DMS53 treated with DMSO at 0.1 percent for 48 hours (cell line): ENCODE measurements around the gene PARD6B.
"Not testable (repeated sequence)": the region's sequence is repeated elsewhere in the genome, so short reads cannot be mapped to it uniquely, and the experiment has no call there.

Experiments
- DNase-seq: peaks from one replicate; lab custom pipeline; 2025; ENCODE audit not compliant: unreplicated experiment; lab: John Stamatoyannopoulos, UW

Gene PARD6B

DNA sequence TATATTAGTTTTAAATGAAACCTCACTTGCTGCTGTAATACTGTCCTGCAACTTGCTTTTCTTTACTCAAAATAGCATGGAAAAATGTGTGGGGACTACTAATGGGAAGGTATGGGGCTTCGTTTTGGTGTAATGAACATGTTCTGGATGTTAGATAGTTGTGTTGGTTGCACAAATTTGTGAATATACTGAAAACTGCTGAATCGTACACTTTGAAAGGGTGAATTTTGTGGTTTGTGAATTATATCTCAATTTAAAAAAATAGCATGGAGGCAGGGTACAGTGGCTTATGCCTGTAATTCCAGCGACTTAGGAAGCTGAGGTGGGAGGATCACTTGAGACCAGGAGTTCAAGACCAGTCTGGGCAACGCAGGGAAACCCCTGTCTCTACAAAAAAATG lies 65.8 kb downstream of the PARD6B start:
- no peak for DNase-seq

DNA sequence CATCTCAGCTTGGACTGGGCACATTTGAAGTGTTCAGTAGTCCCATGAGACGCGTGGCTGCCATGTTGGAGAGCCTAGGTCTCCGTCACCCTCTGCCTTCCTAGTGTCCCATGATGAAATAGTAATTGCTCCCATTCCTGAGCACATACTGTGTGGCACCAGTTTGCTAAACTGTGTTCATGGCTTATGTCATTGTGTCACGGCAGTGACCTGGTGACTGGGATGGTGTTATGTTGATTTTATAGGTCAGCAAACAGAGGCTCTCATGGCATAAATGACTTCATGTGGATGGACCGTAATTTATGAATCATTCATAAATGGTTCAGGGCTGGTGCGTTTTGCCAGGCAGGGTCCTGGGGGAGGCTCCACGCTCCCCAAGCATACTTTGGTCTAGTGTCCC lies 67.3 kb downstream of the PARD6B start:
- no peak for DNase-seq

DNA sequence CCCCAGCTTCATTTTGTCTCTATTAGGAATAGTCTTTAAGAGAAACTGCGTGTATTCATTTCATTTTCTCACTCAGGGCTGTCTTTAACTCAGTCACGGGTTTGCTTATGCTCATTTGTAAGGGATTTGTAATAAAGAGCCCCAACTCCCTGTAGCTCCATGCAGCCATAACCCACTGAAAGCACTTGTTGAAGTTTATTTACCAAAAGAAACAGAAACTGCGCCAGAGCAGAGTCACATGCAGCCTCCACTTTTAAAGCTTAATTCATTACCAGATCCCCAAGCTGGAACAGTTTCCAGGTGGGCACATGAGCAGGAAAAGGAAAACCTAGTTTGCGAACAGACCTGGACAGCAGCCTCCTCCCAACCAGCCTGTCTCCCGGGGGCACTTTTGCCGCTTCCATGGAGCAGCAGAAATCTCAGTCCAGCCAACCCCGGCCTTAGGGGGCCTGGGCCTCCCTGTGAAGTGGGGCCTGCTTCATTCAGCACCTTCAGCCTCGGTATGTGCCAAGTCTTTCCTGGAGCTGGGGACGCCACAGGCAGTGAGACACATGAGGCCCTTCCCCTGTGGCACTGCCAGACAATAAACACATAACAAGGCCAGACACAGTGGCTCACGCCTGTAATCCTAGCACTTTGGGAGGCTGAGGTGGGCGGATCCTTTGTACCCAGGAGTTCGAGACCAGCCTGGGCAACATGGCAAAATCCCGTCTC lies 68.0 kb downstream of the PARD6B start:
- no peak for DNase-seq

DNA sequence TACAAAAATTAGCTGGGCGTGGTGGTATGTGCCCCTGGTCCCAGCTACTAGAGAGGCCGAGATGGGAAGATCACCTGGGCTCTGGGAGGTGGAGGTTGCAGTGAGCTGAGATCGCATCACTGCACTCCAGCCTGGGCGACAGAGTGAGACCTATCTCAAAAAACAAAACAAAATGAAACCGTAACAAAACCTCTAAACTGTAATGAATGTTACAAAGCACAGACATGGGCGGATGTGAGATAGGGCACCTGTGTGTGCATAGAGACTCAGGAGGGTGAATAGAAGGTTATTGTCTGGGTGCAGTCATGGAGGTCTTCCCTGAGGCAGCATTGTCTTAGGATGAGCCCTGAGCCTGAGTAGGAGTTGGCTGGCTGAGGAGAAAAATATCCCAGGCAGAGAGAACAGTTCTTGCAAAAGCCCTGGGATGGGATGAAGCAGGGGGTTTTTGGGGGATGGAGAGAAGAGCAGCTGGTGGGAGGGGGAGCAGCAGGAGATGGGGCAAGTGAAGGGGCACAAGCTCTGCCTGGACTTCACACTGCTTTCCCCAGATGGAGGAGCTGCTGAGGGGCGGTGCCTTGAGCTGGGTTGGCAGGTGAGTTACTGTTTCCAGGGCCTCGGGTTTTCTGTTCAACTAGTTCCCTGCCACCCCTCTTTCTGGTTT lies 68.6 kb downstream of the PARD6B start:
- no peak for DNase-seq

DNA sequence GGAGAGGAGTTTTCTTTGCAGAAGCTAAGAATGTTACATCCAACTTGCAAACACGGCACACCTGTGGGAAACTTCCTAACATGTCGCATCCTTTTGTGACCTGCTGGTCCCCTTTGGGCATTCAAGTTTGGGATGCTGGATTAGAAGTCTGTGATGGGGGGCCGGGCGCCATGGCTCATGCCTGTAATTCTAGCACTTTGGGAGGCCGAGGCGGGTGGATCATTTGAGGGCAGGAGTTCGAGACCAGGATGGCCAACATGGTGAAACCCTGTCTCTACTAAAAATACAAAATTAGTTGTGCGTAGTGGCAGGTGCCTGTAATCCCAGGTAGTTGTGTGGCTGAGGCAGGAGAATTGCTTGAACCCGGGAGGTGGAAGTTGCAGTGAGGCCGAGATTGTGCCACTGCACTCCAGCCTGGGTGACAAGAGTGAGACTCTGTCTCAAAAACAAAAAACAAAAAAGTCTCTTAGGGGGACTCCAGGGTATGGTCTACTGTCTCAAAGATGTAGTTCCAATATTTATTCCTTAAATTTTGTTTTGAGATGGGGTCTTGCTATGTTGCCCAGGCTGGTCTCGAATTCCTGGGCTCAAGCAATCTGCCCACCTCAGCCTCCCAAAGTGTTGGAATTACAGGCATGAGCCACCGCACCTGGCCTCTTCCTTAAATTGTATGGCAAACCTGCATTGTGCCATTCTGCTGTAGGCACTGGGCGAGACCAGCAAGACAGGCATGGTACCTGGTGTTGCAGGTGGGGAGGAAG lies 69.8 kb downstream of the PARD6B start:
- DNase-seq, result not testable (repeated sequence)

DNA sequence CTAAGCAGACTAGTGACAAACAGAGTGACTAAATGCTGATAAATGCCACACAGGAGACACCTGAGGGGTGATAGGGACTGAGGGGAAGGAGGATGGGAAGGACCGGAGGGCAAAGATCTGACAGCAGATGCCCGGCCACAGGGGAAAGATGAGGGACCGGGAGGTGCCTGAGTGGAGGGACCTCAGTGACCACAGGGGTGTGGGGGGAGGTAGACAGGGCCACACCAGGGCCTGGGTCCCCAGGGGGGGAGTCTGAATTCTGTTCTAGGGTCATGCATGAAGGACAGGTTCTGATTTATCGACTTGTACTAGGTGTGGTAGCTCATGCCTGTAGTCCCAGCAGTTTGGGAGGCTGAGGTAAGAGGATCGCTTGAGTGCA lies 70.4 kb downstream of the PARD6B start:
- no peak for DNase-seq

DNA sequence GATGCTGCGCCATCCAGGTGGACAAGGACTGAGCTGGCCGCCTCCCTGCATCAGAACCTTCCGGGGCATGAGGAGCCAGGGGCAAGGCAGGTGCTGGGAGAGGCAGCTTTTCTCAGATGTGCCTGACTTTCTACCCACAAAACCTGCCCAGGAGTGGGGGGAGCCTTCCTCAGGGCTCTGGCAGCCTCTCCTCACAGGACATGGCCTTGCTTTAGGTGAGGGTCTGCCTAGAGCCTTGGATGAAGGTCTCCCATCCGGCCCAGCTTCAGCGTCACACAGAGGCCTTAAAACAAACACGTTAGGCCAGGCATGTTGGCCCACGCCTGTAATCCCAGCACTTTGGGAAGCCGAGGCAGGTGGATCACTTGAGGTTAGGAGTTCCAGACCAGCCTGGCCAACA lies 70.9 kb downstream of the PARD6B start:
- DNase-seq, result no peak

DNA sequence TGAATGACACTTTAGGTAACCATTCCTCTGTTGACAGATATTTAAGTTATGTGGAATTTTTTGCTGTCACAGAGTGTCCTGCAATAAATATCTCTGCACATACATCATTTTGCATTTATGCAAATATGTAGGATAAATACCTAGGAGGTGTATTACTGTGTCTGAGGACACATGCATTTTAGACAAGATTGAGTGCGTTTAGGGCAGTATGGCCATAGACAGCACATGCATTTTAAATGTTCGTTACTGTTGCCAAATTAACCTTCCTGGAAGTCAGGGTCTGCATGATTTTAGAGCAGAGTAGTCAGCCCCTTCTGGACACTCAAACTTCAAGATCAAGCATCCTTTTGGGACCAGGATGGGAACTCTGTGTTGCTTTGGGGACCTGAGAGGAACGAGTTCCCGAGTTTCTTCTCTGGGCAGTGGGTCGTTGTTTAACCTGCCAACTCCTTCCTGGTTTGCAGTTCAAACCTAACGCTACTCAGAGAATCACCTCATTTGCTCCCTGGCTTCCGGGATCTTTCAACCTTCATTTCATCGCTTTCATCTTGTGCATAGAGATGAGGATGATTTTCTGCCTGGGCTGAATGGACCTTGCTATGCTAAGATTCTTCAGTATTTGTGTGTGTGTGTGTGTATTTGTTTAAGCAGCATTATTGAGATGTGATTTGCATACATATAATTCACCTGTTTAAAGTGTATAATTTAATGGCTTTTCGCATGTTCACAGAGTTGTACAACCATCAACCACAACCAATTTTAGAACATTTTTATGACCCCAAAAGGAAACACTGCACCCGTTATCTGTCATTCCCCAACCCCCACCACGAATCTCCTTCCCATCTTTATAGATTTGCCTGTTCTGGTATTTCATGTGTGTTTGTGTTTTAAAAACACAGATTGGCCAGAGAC lies 73.3 kb downstream of the PARD6B start:
- DNase-seq, result no peak

DNA sequence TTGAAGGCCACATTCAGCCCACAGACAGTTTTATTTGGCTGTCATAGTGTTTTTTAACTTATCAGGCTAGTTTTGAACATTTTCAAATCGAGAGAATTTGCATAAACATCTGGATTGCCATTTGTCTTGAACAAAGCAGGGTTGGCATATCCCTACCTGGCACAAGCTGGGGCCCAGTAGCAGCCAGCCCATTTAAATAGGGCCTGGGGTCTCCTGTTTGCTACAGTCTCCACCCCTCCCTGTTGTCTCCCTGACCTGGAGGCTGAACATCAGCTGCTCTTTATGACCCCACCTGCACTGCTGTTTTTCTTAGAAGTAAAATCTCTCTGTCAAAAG lies 73.9 kb downstream of the PARD6B start:
- no peak for DNase-seq

DNA sequence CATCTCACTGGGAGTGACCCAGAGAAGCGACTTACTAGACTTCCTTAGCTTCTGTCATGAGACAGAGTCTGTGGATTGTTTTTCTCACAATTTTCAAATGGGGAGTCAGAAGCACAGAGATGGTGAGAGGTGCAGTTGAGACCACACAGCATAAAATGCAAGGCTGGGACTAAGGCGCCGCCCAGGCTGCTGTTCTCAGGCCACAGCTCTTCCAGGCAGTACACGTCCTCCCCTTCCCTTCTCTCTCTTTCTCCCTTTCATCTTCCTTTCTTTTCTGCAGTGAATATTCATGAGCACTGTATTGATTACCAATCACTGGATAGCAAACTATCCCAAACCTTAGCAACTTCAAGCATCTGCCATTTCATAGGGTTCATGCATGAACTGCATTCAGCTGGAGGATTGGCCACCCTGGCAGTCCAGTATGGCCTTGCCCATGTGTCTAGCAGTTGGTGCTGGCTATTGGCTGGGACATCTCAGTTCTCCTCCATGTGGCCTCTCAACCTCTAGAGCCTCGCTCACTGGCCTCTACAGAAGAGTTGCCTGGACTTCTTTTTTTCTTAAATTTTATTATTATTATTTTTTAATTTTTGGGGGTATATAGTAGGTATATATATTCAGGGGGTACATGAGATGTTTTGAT lies 74.9 kb downstream of the PARD6B start:
- DNase-seq, result no peak
